ENCODE data around the gene RHOBTB1.

Gene RHOBTB1

GRCh38 chr10:60944058-60944909 lies at the start of gene RHOBTB1:
TSS of gene RHOBTB1 (minus strand) at chr10:60944185. CDS start at chr10:60911542, 32,643 bp downstream.
- H3K4me1 ChIP-seq (ENCODE audit: low read depth, poor library complexity, severe bottlenecking): peaks cover 22% of the 10 kb centered on the region
- no peak within 1 kb of the TSS for H3K4me3 ChIP-seq (IDR thresholded peaks at IDR 0.05; ENCODE audit: insufficient read depth, low read depth, low read length)
- H3K79me2 ChIP-seq (ENCODE audit: insufficient read depth, low read depth): no peaks in the 10 kb centered on the region; the same call in 1 of the 2 replicates
- peak within 1 kb of the TSS; percentile 67 for H3K4me2 ChIP-seq
- peak within 1 kb of the TSS; percentile 92 for H2AFZ ChIP-seq (ENCODE audit: low read depth)
- peak within 1 kb of the TSS; percentile 98 for H3K9ac ChIP-seq
- H3K27ac ChIP-seq: peak within 1 kb of the TSS; percentile 88
- H3K27me3 ChIP-seq (ENCODE audit: insufficient read depth, low read depth): no peaks in the 10 kb centered on the region
- H4K20me1 ChIP-seq (ENCODE audit: insufficient read depth): no peaks in the 10 kb centered on the region
- H3K36me3 ChIP-seq (ENCODE audit: insufficient read depth): no peaks in the 10 kb centered on the region
- no peak for TF ChIP-seq CTCF (conservative IDR thresholded peaks at IDR 0.05; ENCODE audit: low read depth, low read length)

GRCh38 chr10:60992636-60993035 lies 48.7 kb upstream of the RHOBTB1 start:
- TF ChIP-seq CTCF (conservative IDR thresholded peaks at IDR 0.05; ENCODE audit: low read depth, low read length): no peak
- no peaks in the 10 kb centered on the region for H3K4me1 ChIP-seq (ENCODE audit: low read depth, poor library complexity, severe bottlenecking)
- no peaks in the 10 kb centered on the region for H3K36me3 ChIP-seq (ENCODE audit: insufficient read depth)
- no peaks in the 10 kb centered on the region for H3K79me2 ChIP-seq (ENCODE audit: insufficient read depth, low read depth)
- no peaks in the 10 kb centered on the region for H4K20me1 ChIP-seq (ENCODE audit: insufficient read depth)
- no peak overlapping the region for H3K27ac ChIP-seq
- no peaks in the 10 kb centered on the region for H3K27me3 ChIP-seq (ENCODE audit: insufficient read depth, low read depth)
- no peak overlapping the region for H2AFZ ChIP-seq (ENCODE audit: low read depth)
- no peak overlapping the region for H3K4me3 ChIP-seq (IDR thresholded peaks at IDR 0.05; ENCODE audit: insufficient read depth, low read depth, low read length)
- no peak overlapping the region for H3K4me2 ChIP-seq
- no peak overlapping the region for H3K9ac ChIP-seq

GRCh38 chr10:60990663-60991062 lies 46.7 kb upstream of the RHOBTB1 start:
- no peak overlapping the region for H2AFZ ChIP-seq (ENCODE audit: low read depth)
- TF ChIP-seq CTCF (conservative IDR thresholded peaks at IDR 0.05; ENCODE audit: low read depth, low read length): no peak
- H3K4me2 ChIP-seq: no peak overlapping the region

GRCh38 chr10:60989400-60989876 lies 45.5 kb upstream of the RHOBTB1 start:
- Histone ChIP-seq H3K4me2 (no peak overlapping the region), H3K9ac (no peak overlapping the region), H3K79me2 (ENCODE audit: insufficient read depth, low read depth) (no peaks in the 10 kb centered on the region), H3K4me3 (IDR thresholded peaks at IDR 0.05; ENCODE audit: insufficient read depth, low read depth, low read length) (no peak overlapping the region), H2AFZ (ENCODE audit: low read depth) (no peak overlapping the region), H3K36me3 (ENCODE audit: insufficient read depth) (no peaks in the 10 kb centered on the region), H4K20me1 (ENCODE audit: insufficient read depth) (no peaks in the 10 kb centered on the region), H3K27ac (no peak overlapping the region), H3K4me1 (ENCODE audit: low read depth, poor library complexity, severe bottlenecking) (no peaks in the 10 kb centered on the region), H3K27me3 (ENCODE audit: insufficient read depth, low read depth) (no peaks in the 10 kb centered on the region)
- no peak for TF ChIP-seq CTCF (conservative IDR thresholded peaks at IDR 0.05; ENCODE audit: low read depth, low read length)

More at GRCh38 chr10:60990663-60991062, 46.7 kb upstream of the RHOBTB1 start:
- Histone ChIP-seq H3K79me2 (ENCODE audit: insufficient read depth, low read depth) (no peaks in the 10 kb centered on the region), H3K27ac (no peak overlapping the region), H3K36me3 (ENCODE audit: insufficient read depth) (no peaks in the 10 kb centered on the region), H3K4me3 (IDR thresholded peaks at IDR 0.05; ENCODE audit: insufficient read depth, low read depth, low read length) (no peak overlapping the region), H4K20me1 (ENCODE audit: insufficient read depth) (no peaks in the 10 kb centered on the region), H3K4me1 (ENCODE audit: low read depth, poor library complexity, severe bottlenecking) (no peaks in the 10 kb centered on the region), H3K9ac (no peak overlapping the region), H3K27me3 (ENCODE audit: insufficient read depth, low read depth) (no peaks in the 10 kb centered on the region)
